Measurements from ENCODE around the gene SLC25A45. TPM values are rescaled to one million over a fixed set of nuclear protein-coding genes. Genes with fewer than 3 reads are reported as not detected.

The SLC25A45 gene
- total and polyA plus RNA-seq, 12 donors, result 3.1 to 12.2 (median 8.3) TPM

GRCh38 chr11:65356394-65356972 is 26.0 kb downstream of the SLC25A45 start:
- peak overlapping the region in 4 of 10 donors; percentile 65 to 83 (median 72) for H3K4me3 ChIP-seq
- 78 to 85% methylated on average over 30 of the region's 30 CpGs for WGBS, 2 donors
- no peak for DNase-seq
- peaks cover 0 to 16% (median 0%) of the 10 kb centered on the region in 7 donors for H3K27me3 ChIP-seq
- ATAC-seq, result peak in 4 of 8 donors; percentile 5 to 25 (median 17)
- peak overlapping the region in 1 of 10 donors; percentile 12 for H3K27ac ChIP-seq
- H3K9me3 ChIP-seq, result no peaks in the 10 kb centered on the region
- peaks cover 0 to 20% (median 12%) of the 10 kb centered on the region in 9 donors for H3K36me3 ChIP-seq
- TF ChIP-seq CTCF (IDR thresholded peaks at IDR 0.05), result no peak
- peaks cover 15 to 42% (median 28%) of the 10 kb centered on the region in 9 donors for H3K4me1 ChIP-seq
- intact Hi-C loops (cut with DNase I), result no loop called here

- WGBS, 2 donors, result 31 to 35% methylated on average over 35 of the region's 35 CpGs
- intact Hi-C loops (cut with DNase I), result no loop called here
- Histone ChIP-seq H3K4me1 (peaks cover 15 to 42% (median 28%) of the 10 kb centered on the region in 9 donors), H3K9me3 (no peaks in the 10 kb centered on the region), H3K27ac (peak overlapping the region in 1 of 10 donors; percentile 12), H3K36me3 (peaks cover 0 to 26% (median 18%) of the 10 kb centered on the region in 9 donors), H3K27me3 (peaks cover 0 to 16% (median 0%) of the 10 kb centered on the region in 7 donors), H3K4me3 (peak overlapping the region in 9 of 10 donors; percentile 62 to 83 (median 74))
- no peak for TF ChIP-seq CTCF (IDR thresholded peaks at IDR 0.05)
- peak in 4 of 8 donors; percentile 1 to 23 (median 14) for ATAC-seq
- peak in 1 of 2 donors; percentile 52 for DNase-seq
Measured at GRCh38 chr11:65355776-65356393, 26.6 kb downstream of the SLC25A45 start.

- TF ChIP-seq CTCF (IDR thresholded peaks at IDR 0.05), result no peak
- Histone ChIP-seq H3K9me3 (no peaks in the 10 kb centered on the region), H3K4me3 (peak overlapping the region; percentile 49 to 83 (median 72)), H3K27me3 (peaks cover 0 to 16% (median 0%) of the 10 kb centered on the region in 7 donors), H3K27ac (peak overlapping the region in 7 of 10 donors; percentile 28 to 71 (median 48)), H3K36me3 (peaks cover 0 to 33% (median 25%) of the 10 kb centered on the region in 9 donors), H3K4me1 (peaks cover 15 to 42% (median 28%) of the 10 kb centered on the region in 9 donors)
- intact Hi-C loops (cut with DNase I), result no loop called here
- DNase-seq, result peak; percentile 31 to 38
- 1% methylated on average over 36 to 46 of the region's 47 CpGs for WGBS, 2 donors
- ATAC-seq, result peak in 4 of 8 donors; percentile 1 to 16 (median 4)
Measured at GRCh38 chr11:65355013-65355775, 27.3 kb downstream of the SLC25A45 start.

Data from heart right ventricle (tissue), 16 donors.